CD14-positive monocyte (primary cell): Measurements from ENCODE around the gene SZRD1. TPM values are rescaled to one million over a fixed set of nuclear protein-coding genes. Genes with fewer than 3 reads are reported as not detected.

ENCODE experiments used
- DNase-seq, 3 donors: peaks; one replicate each; pipeline ENCODE4 v3.0.0-alpha.2; 2011 to 2022
- H2AFZ ChIP-seq: 2 replicates; pipeline ENCODE4 v1.6.0; 2012; ENCODE audit warnings: mild to moderate bottlenecking, low read depth, low read length, inconsistent platforms; ENCODE audit not compliant: insufficient read depth, poor library complexity, severe bottlenecking
- H3K27ac ChIP-seq, 2 donors: 1 replicate in 1 of 2; 2 replicates in 1 of 2; pipeline ENCODE4 v1.5.1; 2012 to 2013; ENCODE audit warnings: low read length in 2 of 2, control low read depth in 1 of 2, inconsistent platforms in 1 of 2, low read depth in 1 of 2, mild to moderate bottlenecking in 1 of 2
- H3K27me3 ChIP-seq, 2 donors: one replicate each; pipeline versions ENCODE4 v1.6.0 to v1.6.1; 2011 to 2013; ENCODE audit warnings: low read length in 2 of 2; ENCODE audit not compliant: control insufficient read depth in 2 of 2, insufficient read depth in 2 of 2
- H3K36me3 ChIP-seq, 2 donors: replicated peaks in 1 of 2; 1 replicate in 1 of 2; 2 replicates in 1 of 2; pipeline versions ENCODE4 v1.5.1 to v1.6.1; 2012 to 2013; ENCODE audit warnings: low read length in 2 of 2, control low read depth in 1 of 2, inconsistent platforms in 1 of 2, mild to moderate bottlenecking in 1 of 2; ENCODE audit not compliant: insufficient read depth in 2 of 2, control insufficient read depth in 1 of 2
- H3K4me1 ChIP-seq, 2 donors: 1 replicate in 1 of 2; 2 replicates in 1 of 2; pipeline versions ENCODE4 v1.5.1 to v1.6.1; 2012 to 2013; ENCODE audit warnings: low read length in 2 of 2, control low read depth in 1 of 2, inconsistent platforms in 1 of 2, mild to moderate bottlenecking in 1 of 2, moderate library complexity in 1 of 2; ENCODE audit not compliant: insufficient read depth in 2 of 2, control insufficient read depth in 1 of 2
- H3K4me2 ChIP-seq: replicated peaks from 2 replicates; pipeline ENCODE3; 2012; ENCODE audit warnings: low read length, moderate library complexity, mild to moderate bottlenecking; ENCODE audit not compliant: poor library complexity, severe bottlenecking; ENCODE audit errors: extremely low read depth
- H3K4me3 ChIP-seq, 3 experiments: fragments of 200-600 bp in 1 of 3; sonication (generic) in 1 of 3; replicated peaks in 1 of 3; 1 replicate in 2 of 3; 2 replicates in 1 of 3; pipeline ENCODE4 v1.5.1; 2011 to 2013; ENCODE audit warnings: low read length in 3 of 3, mild to moderate bottlenecking in 3 of 3, control low read depth in 2 of 3, low read depth in 2 of 3, inconsistent platforms in 1 of 3, moderate library complexity in 1 of 3
- H3K79me2 ChIP-seq: 2 replicates; pipeline ENCODE4 v1.6.0; 2012; ENCODE audit warnings: mild to moderate bottlenecking, control low read depth, inconsistent platforms, low read length, moderate library complexity; ENCODE audit not compliant: insufficient read depth
- H3K9ac ChIP-seq: 2 replicates; pipeline ENCODE4 v1.6.0; 2017; ENCODE audit warnings: low read length, mild to moderate bottlenecking; ENCODE audit not compliant: insufficient read depth, poor library complexity, severe bottlenecking
- H3K9me3 ChIP-seq, 2 donors: replicated peaks in 1 of 2; 1 replicate in 1 of 2; 2 replicates in 1 of 2; pipeline versions ENCODE4 v1.5.1 to v1.6.1; 2012 to 2013; ENCODE audit warnings: low read length in 2 of 2, control low read depth in 1 of 2; ENCODE audit not compliant: control insufficient read depth in 1 of 2, insufficient read depth in 1 of 2
- H4K20me1 ChIP-seq: 2 replicates; pipeline ENCODE4 v1.6.0; 2012; ENCODE audit warnings: mild to moderate bottlenecking, low read length, control low read depth, moderate library complexity; ENCODE audit not compliant: insufficient read depth
- H3K27ac Mint-ChIP-seq, 7 donors: one replicate each; pipeline ENCODE4 v1.8.0; 2020; ENCODE audit warnings: mild to moderate bottlenecking in 7 of 7, mixed read lengths in 7 of 7, moderate library complexity in 6 of 7, inconsistent platforms in 2 of 7
- H3K27me3 Mint-ChIP-seq, 3 donors: one replicate each; pipeline ENCODE4 v1.8.0; 2021 to 2022; ENCODE audit warnings: low read depth in 3 of 3, mild to moderate bottlenecking in 3 of 3, mixed read lengths in 3 of 3, moderate library complexity in 3 of 3, inconsistent platforms in 1 of 3
- H3K36me3 Mint-ChIP-seq, 2 donors: one replicate each; pipeline ENCODE4 v1.8.0; 2020; ENCODE audit warnings: mixed read lengths in 2 of 2, inconsistent platforms in 1 of 2, mild to moderate bottlenecking in 1 of 2
- H3K4me1 Mint-ChIP-seq: one replicate; pipeline ENCODE4 v1.8.0; 2020; ENCODE audit warnings: mild to moderate bottlenecking, mixed read lengths
- H3K4me3 Mint-ChIP-seq, 2 donors: one replicate each; pipeline ENCODE4 v1.8.0; 2020; ENCODE audit warnings: mild to moderate bottlenecking in 2 of 2, mixed read lengths in 2 of 2, moderate library complexity in 1 of 2
- H3K9me3 Mint-ChIP-seq, 7 donors: one replicate each; pipeline ENCODE4 v1.8.0; 2020 to 2022; ENCODE audit warnings: mixed read lengths in 7 of 7, mild to moderate bottlenecking in 6 of 7, moderate library complexity in 6 of 7, inconsistent platforms in 2 of 7
- CTCF ChIP-seq: fragments of 200-600 bp; IDR thresholded peaks from one replicate; pipeline ENCODE4 v1.8.0; 2022; ENCODE audit warnings: antibody characterized with exemption, mild to moderate bottlenecking
- whole genome bisulfite sequencing: methylation state at CpG from one replicate; pipeline ENCODE4 v1.1.5; 2013; ENCODE audit warnings: missing lambda C conversion rate; ENCODE audit not compliant: insufficient coverage; 5-methylcytosine and 5-hydroxymethylcytosine counted together
- intact Hi-C, 2 donors: fragments of 100-400 bp; cut with micrococcal nuclease; formaldehyde crosslinking; loops; one replicate each; pipeline versions ENCODE4 v1.15.0 to v1.15.1; 2023
- polyA plus RNA-seq, 3 donors: library from polyadenylated mRNA; depleted of rRNA in 1 of 3; unstranded in 2 of 3; stranded (reverse) in 1 of 3; fragments of 300-500 nt in 2 of 3; fragments of >200 nt in 1 of 3; fragmentation: Illumina TruSeq in 2 of 3; gene quantifications; 1 replicate in 2 of 3; 2 replicates in 1 of 3; pipeline ENCODE4 v1.2.3, GENCODE V29; 2012 to 2021

The SZRD1 gene
- polyA plus RNA-seq, 3 donors = 46.4 to 50.5 (median 47.2) TPM

GRCh38 chr1:16326833-16327404 lies 40.1 kb upstream of the SZRD1 start:
- H2AFZ ChIP-seq = no peak overlapping the region
- DNase-seq = no peak
- Mint-ChIP-seq H3K27me3 (no peaks in the 10 kb centered on the region), H3K9me3 (no peaks in the 10 kb centered on the region), H3K4me1 (peaks cover 2% of the 10 kb centered on the region), H3K36me3 (peaks cover 14 to 21% of the 10 kb centered on the region in 2 donors), H3K4me3 (no peak overlapping the region), H3K27ac (peak overlapping the region in 1 of 7 donors; percentile 35)
- H3K4me3 ChIP-seq = no peak overlapping the region
- H3K27ac ChIP-seq = no peak overlapping the region
- no peak for TF ChIP-seq CTCF
- H3K36me3 ChIP-seq = peaks cover 3 to 28% of the 10 kb centered on the region in 2 donors
- no peaks in the 10 kb centered on the region for H3K9me3 ChIP-seq
- no peak overlapping the region for H3K4me2 ChIP-seq
- peaks cover 78% of the 10 kb centered on the region for H3K79me2 ChIP-seq
- no peak overlapping the region for H3K9ac ChIP-seq
- no peaks in the 10 kb centered on the region for H3K4me1 ChIP-seq
- intact Hi-C loops = no loop called here
- no peaks in the 10 kb centered on the region for H3K27me3 ChIP-seq
- peaks cover 94% of the 10 kb centered on the region for H4K20me1 ChIP-seq
- WGBS = 100% methylated on average over 1 of the region's 5 CpGs

GRCh38 chr1:16334655-16335340 lies 32.2 kb upstream of the SZRD1 start:
- WGBS = 86% methylated on average over 1 of the region's 7 CpGs
- Histone ChIP-seq H2AFZ (no peak overlapping the region), H3K9me3 (no peaks in the 10 kb centered on the region), H3K4me2 (no peak overlapping the region), H3K36me3 (peaks cover 4 to 11% of the 10 kb centered on the region in 2 donors), H3K27me3 (no peaks in the 10 kb centered on the region), H4K20me1 (peaks cover 94% of the 10 kb centered on the region), H3K4me3 (no peak overlapping the region), H3K27ac (no peak overlapping the region), H3K4me1 (no peaks in the 10 kb centered on the region), H3K9ac (no peak overlapping the region), H3K79me2 (peaks cover 93% of the 10 kb centered on the region)
- Mint-ChIP-seq H3K27ac (no peak overlapping the region), H3K27me3 (no peaks in the 10 kb centered on the region), H3K4me1 (peaks cover 11% of the 10 kb centered on the region), H3K9me3 (no peaks in the 10 kb centered on the region), H3K4me3 (no peak overlapping the region), H3K36me3 (peaks cover 9 to 10% of the 10 kb centered on the region in 2 donors)
- DNase-seq = no peak
- intact Hi-C loops = no loop called here
- TF ChIP-seq CTCF = no peak
